ES-I3 (cell line): ENCODE measurements around the gene GPX8.
A peak's percentile ranks its signal among the peaks of the same experiment; 100 is the strongest.

Experiments
- H3K36me3 ChIP-seq: 2 replicates; pipeline ENCODE4 v1.6.1; 2013; ENCODE audit warnings: mild to moderate bottlenecking, low read length, control low read depth, moderate library complexity; ENCODE audit not compliant: insufficient read depth
- H3K4me1 ChIP-seq: 2 replicates; pipeline ENCODE4 v1.6.1; 2013; ENCODE audit warnings: mild to moderate bottlenecking, control low read depth, low read length; ENCODE audit not compliant: insufficient read depth
- H3K9ac ChIP-seq: 2 replicates; pipeline ENCODE4 v1.6.1; 2013; ENCODE audit warnings: low read depth, mild to moderate bottlenecking, low read length, moderate library complexity
- H3K9me3 ChIP-seq: 2 replicates; pipeline ENCODE4 v1.6.1; 2013; ENCODE audit warnings: mild to moderate bottlenecking, low read length, moderate library complexity; ENCODE audit not compliant: control insufficient read depth, insufficient read depth

The GPX8 gene, protein sequence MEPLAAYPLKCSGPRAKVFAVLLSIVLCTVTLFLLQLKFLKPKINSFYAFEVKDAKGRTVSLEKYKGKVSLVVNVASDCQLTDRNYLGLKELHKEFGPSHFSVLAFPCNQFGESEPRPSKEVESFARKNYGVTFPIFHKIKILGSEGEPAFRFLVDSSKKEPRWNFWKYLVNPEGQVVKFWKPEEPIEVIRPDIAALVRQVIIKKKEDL

DNA sequence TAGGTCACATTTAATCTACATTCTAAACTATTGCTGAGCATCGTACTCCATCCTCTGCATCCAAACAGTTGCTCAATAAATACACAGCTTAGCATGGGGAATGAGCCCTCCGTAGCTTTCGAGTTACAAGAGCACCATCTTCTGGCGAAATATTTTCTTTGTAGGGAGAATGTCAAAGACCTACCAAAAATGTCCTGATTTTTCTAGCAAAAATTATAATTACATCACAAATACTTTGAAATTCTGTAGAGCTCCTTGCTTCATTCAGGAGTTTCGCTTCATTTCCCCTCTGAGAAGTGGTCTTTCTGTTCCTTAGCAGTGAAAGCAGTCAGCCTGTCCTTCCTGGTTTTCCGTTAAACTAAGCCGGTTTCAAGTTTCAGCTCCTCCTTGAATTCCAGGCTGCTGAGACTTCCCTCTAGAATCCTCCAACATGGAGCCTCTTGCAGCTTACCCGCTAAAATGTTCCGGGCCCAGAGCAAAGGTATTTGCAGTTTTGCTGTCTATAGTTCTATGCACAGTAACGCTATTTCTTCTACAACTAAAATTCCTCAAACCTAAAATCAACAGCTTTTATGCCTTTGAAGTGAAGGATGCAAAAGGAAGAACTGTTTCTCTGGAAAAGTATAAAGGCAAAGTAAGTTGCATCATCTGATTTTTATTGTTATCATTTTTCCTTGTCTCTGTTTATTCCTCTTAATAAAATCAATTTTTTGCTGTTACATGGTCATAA is at the start of gene GPX8:
Gene GPX8, plus strand, starts transcription at position 409 of the 730 bp plus-strand sequence. Its CDS starts 22 bp downstream, at position 431.
- no peaks in the 10 kb centered on the region for H3K4me1 ChIP-seq
- H3K9ac ChIP-seq: peak within 1 kb of the TSS; percentile 92
- peaks cover 4% of the 10 kb centered on the region for H3K36me3 ChIP-seq
- no peaks in the 10 kb centered on the region for H3K9me3 ChIP-seq

DNA sequence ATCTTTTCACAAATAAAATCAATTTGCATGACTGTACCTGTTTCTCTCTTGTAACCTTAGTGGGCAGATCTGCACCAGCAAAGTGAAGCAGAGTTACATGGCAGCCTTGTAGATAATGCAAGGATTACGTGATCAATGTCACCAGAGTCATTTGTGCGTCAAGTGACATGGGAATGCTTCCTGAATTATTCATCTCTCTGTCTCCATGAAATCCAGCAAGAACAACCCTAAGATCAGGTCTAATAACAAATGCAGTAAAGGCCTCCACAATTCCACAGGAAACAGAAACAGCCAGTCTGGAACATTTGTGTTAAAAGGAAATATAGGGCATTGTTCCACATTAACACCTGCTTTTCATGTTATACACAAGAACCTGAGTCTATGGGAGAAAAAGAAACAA is 49.8 kb upstream of the GPX8 start:
- H3K4me1 ChIP-seq: peaks cover 6% of the 10 kb centered on the region
- no peak overlapping the region for H3K9ac ChIP-seq
- H3K9me3 ChIP-seq: no peaks in the 10 kb centered on the region
- H3K36me3 ChIP-seq: no peaks in the 10 kb centered on the region

DNA sequence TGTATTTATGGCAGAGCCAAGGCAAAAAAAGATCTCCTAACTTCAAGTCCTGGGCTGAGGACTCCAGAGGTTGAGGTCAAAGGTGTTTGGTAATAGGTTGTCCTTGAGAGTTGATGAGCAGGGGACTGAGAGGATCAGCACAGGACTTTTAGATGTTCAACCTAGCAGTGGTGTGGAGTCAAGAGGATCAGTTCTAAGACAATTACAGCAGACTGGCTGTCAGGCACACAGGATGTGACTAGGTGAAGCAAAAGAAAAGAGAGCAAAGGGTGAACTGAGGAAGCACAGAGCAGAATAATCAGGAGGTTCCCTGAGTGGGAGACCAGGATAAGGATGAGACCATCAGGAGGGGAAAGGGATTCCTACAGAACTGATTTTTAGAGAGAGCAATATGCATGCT is 46.6 kb upstream of the GPX8 start:
- H3K9me3 ChIP-seq: no peaks in the 10 kb centered on the region
- H3K36me3 ChIP-seq: no peaks in the 10 kb centered on the region
- peaks cover 6% of the 10 kb centered on the region for H3K4me1 ChIP-seq
- no peak overlapping the region for H3K9ac ChIP-seq

DNA sequence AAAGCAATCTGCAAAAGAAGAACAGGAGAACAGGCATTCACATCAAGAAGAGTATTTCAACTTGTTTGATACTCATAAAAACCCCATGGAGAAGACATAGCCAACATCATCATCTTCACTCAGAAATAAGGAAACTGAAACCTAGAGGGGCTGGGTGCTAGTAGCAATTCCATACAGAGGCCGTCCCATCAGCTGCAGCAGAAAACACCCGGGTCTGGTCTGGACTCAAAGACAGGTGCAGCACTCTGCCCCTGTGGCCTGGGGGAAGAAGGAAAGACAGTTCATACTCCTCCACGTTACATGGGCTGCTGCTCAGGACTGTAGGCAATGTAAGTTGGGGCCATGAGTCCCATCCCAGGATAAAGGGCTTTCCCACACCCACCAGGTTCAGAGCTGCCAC is 45.9 kb upstream of the GPX8 start:
- no peaks in the 10 kb centered on the region for H3K36me3 ChIP-seq
- H3K9me3 ChIP-seq: no peaks in the 10 kb centered on the region
- peaks cover 6% of the 10 kb centered on the region for H3K4me1 ChIP-seq
- no peak overlapping the region for H3K9ac ChIP-seq

DNA sequence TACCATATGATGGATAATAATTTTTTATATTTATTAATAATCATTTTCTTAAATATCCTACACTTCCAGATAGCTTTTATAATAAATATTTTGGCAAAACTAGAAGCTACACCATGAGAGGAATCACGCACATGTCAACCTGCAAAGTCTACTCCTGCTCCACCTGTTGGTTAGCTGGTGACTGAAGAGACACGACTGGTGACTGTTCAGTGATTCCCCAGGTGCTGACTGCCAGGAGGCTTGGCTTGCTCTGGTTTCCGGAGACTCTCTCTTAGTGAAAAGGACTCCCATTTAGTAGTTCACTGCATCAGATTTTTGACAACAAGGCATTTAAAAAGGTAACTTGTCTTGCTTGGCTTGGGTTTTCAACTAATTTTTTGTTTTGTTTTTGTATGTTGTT is 36.6 kb upstream of the GPX8 start:
- H3K9ac ChIP-seq: no peak overlapping the region
- no peaks in the 10 kb centered on the region for H3K9me3 ChIP-seq
- H3K4me1 ChIP-seq: no peaks in the 10 kb centered on the region
- no peaks in the 10 kb centered on the region for H3K36me3 ChIP-seq

DNA sequence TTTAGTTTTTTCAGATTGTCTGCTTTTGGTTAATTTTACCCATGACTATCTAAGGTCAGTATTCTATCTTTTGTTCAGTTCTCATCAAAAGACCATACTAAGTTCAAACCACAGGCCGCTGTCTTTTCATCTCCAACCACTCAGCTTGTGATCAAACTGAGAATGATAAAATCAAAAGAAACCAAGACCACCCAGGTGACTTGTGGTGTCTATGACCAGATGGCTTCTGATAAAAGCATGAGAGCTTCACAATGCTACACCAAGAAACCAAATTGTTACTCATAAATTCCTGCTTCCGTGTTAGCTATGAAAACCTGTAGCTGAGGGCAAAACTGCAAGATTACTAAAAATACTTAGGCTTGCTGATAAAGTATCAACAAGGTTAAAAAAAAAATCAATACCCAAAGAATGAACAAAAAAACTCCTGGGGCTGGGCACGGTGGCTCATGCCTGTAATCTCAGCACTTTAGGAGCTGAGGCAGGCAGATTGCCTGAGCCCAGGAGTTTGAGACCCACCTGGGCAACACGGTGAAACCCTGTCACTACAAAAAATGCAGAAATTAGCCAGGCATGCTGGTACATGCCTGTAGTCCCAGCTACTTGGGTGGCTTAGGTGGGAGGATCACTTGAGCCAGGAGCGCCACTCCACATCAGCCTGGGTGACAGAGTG is 25.8 kb upstream of the GPX8 start:
- H3K4me1 ChIP-seq: no peaks in the 10 kb centered on the region

DNA sequence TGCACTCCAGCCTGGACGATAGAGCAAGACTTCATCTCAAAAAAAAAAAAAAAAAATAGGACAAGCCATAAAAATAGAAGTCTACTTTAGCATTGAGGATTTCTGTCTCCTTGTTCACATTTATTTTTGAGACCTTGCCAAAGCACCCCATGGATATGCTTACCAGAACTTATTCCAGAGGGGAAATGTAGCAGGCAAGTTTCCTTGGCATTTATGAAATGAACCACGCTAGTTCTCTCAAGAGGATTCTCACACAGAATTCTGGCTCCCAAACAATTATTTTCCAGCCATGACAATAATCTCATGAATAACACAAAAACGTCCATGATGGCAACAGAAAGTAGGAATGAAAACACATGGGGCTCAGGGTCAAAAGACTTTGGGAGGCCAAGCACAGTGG is 23.4 kb upstream of the GPX8 start:
- Histone ChIP-seq H3K9ac (no peak overlapping the region), H3K36me3 (no peaks in the 10 kb centered on the region), H3K9me3 (0 out of 2 replicates have a peak, but pooled peaks cover 3% of the 10 kb centered on the region), H3K4me1 (no peaks in the 10 kb centered on the region)

More for the DNA sequence above, 25.8 kb upstream of the GPX8 start:
- Histone ChIP-seq H3K9ac (no peak overlapping the region), H3K36me3 (no peaks in the 10 kb centered on the region), H3K9me3 (0 out of 2 replicates have a peak, but pooled peaks cover 3% of the 10 kb centered on the region)

DNA sequence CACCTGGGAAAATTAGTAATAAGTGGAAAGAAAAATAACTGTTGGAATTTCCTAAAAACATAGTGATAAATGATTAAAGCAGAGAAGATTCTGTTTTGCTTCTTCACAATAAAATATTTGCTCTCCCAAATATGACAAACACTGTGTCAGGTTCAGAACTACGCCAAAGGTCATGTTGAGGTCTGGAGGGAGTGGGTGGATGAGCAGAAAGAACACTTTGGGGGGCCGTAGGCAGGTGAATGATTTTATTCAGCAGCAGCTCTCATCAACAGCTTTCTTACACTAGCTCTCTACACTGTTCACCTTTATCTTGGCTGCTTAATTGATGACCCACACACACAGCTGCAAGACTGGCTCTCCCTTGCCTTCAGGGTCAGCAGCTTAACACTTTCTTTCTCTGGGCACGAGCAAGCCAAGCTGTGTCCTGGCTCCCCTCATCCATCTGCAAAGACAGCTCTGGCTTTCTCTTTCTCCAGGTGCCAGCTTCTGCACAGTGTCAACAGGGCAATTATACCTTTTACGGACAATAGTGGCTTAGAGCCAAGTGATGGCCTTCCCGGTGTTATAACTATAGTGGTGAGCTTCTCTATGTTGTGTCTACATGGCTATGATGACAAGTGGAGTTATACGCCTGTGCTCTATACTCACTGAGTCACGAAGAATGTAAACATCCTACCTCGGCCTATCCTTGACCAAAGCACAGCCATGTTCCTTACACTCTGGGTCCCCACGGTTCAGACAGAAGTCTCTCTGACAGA is 18.9 kb upstream of the GPX8 start:
- no peaks in the 10 kb centered on the region for H3K9me3 ChIP-seq
- no peak overlapping the region for H3K9ac ChIP-seq
- no peaks in the 10 kb centered on the region for H3K36me3 ChIP-seq
- H3K4me1 ChIP-seq: no peaks in the 10 kb centered on the region

DNA sequence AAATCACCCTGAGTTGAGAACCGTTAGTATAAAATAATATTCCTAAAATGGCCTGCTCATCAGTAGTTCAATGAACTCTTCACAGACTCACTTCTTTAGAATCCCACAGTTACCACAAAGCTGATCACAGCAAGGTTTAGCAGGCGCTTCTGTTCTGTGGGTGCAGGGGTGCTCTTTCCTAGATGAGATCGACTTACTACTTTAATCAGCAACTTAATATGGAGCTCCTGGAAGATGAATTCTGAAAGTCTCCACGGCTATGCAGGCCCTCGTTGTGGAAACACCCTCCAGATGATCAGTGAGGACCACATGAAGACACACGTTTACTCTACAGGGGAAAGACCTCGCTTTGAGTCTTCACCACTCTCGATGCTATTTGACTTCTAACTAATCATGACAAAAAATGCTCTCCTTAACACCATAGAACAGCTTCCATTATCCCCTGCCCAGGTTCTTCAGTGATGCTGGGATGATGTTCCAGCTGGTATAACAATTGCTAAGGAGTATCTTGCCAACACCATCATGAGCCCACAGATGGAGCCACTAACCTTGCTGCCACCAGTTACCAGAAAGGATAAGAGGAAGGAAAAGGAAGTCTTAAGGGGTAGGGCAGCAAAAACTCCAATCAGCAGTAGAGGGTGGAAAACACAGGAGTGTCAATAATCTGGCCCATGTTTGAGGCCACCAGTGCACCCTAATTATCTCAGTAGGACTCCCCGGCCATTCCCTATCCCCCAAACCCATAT is 17.9 kb upstream of the GPX8 start:
- Histone ChIP-seq H3K36me3 (no peaks in the 10 kb centered on the region), H3K4me1 (no peaks in the 10 kb centered on the region), H3K9ac (no peak overlapping the region), H3K9me3 (no peaks in the 10 kb centered on the region)

DNA sequence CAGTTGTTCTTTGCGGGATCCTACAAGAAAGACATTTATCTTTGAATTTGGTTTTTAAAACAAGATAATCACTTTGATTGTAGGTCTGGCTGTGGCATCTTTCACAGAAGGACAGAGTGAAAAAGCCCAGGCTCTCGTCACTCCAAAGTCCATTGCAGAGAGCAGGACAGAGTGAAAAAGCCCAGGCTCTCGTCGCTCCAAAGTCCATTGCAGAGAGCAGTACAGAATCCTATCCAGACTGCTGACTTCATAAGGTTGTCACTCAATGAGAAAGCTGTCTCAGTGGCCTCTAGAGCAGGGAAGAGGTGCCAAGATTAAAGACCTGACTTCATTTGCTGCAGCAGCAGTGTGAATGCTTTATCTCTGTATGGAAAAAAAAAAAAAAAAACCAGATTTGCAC is 16.3 kb upstream of the GPX8 start:
- no peaks in the 10 kb centered on the region for H3K9me3 ChIP-seq
- no peaks in the 10 kb centered on the region for H3K36me3 ChIP-seq
- H3K9ac ChIP-seq: no peak overlapping the region
- no peaks in the 10 kb centered on the region for H3K4me1 ChIP-seq

DNA sequence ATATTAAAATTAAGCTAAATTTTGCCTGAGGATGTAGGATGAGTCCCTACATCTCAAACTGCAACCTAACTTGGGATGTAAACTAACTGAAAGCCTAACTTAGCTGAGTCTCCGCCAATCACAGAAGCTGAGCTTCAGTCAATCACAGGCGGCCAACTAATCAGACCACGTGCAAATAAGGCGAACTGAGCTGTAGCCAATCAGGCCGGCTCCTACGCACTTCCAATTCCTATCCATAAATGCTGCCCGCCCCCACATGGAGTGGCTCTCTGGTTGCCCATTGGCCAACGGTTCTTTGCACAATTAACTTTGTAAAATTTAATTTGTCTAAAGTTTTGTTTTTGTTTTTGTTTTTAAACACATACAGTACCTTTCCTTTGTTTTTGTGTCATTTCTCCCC is 13.9 kb upstream of the GPX8 start:
- Histone ChIP-seq H3K36me3 (no peaks in the 10 kb centered on the region), H3K9ac (no peak overlapping the region), H3K9me3 (no peaks in the 10 kb centered on the region), H3K4me1 (no peaks in the 10 kb centered on the region)

DNA sequence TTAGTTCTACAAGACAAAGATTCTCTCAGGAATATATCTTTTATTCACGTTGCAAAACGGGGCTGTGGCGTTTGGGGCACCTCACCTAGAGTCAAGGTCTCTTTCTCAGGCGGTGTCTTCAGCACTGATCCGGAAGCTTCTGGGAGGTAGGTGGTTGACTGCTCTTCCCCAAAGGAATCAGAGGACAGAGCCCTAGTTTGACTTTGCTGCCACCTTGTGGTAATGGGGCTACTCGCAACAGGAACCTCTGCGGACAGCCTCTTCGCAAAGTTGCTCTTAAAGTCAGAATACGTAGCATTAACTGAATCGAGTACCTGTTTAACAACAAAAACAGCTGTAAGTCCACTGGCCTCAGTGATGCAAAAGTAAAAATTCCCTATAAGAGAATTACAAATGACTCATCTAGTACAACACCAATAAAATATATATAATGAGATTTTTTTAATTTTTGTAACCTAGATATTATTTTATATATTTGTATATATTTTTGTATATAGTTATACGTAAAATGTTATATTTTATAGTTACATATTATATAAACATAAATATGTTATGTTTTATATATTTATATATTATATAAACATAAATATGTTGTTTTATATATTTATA is 13.3 kb upstream of the GPX8 start:
- Histone ChIP-seq H3K9ac (no peak overlapping the region), H3K9me3 (no peaks in the 10 kb centered on the region), H3K36me3 (no peaks in the 10 kb centered on the region), H3K4me1 (no peaks in the 10 kb centered on the region)

DNA sequence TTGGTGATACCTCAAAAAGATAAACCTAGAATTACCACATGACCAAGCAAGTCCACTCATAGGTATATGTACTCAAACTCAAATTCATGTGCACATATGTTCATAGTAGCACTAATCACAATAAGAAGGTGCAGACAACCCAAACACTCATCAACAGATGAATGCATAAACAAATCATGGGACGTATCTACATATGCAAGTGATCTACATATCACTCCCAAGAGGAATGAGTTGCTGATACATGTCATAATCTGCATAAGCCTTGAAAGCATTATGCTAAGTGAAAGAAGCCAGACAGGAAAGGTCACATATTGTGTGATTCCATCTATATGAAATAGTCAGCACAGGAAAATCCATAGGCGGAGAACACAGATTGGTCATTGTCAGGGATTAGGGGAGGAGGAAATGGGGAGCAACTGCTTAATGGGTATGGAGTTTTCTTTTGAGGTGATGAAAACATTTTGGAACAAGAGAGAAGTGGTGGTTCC is 10.6 kb upstream of the GPX8 start:
- H3K36me3 ChIP-seq: no peaks in the 10 kb centered on the region
- no peaks in the 10 kb centered on the region for H3K4me1 ChIP-seq
- H3K9ac ChIP-seq: no peak overlapping the region
- H3K9me3 ChIP-seq: no peaks in the 10 kb centered on the region
